ENCODE results near the gene RBBP7.

DNA sequence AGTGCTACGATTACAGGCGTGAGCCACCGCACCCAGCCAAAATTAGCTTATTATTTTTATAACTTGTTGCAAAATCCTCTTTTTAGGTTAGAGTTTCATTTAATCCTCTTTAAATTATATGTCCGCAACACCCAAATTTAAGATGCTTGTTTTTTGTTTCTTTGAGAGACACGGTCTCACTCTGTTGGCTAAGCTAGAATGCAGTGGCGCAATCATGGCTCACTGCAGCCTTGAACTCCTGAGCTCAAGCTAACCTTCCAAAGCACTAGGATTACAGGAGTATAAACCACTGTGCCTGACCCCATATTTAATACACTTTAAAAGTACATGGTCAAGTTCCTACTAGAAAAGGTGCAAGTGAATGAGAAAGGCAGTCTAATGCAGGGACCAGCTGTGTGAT lies 2.2 kb downstream of the RBBP7 start:
- TF ChIP-seq, protein P1, sequence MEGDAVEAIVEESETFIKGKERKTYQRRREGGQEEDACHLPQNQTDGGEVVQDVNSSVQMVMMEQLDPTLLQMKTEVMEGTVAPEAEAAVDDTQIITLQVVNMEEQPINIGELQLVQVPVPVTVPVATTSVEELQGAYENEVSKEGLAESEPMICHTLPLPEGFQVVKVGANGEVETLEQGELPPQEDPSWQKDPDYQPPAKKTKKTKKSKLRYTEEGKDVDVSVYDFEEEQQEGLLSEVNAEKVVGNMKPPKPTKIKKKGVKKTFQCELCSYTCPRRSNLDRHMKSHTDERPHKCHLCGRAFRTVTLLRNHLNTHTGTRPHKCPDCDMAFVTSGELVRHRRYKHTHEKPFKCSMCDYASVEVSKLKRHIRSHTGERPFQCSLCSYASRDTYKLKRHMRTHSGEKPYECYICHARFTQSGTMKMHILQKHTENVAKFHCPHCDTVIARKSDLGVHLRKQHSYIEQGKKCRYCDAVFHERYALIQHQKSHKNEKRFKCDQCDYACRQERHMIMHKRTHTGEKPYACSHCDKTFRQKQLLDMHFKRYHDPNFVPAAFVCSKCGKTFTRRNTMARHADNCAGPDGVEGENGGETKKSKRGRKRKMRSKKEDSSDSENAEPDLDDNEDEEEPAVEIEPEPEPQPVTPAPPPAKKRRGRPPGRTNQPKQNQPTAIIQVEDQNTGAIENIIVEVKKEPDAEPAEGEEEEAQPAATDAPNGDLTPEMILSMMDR (IDR thresholded peaks at IDR 0.05; ENCODE audit: low read depth, low read length) = no peak
- no peak for TF ChIP-seq POLR2A (IDR thresholded peaks at IDR 0.05; ENCODE audit: extremely low read depth, insufficient read length)
- TF ChIP-seq, protein P2, sequence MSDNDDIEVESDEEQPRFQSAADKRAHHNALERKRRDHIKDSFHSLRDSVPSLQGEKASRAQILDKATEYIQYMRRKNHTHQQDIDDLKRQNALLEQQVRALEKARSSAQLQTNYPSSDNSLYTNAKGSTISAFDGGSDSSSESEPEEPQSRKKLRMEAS (IDR thresholded peaks at IDR 0.05; ENCODE audit: low read depth, low read length) = no peak
